HepG2 (cell line): ENCODE measurements around the gene DNTTIP2. TPM values are rescaled to one million over a fixed set of nuclear protein-coding genes. Genes with fewer than 3 reads are reported as not detected.

Experiments
- AKAP8 ChIP-seq: sonication (generic); formaldehyde crosslinking; IDR thresholded peaks from 2 replicates; pipeline ENCODE4 v1.5.1; 2020; ENCODE audit warnings: mild to moderate bottlenecking, missing genetic modification reagents
- ARID2 ChIP-seq: sonication (generic); formaldehyde crosslinking; IDR thresholded peaks from 2 replicates; pipeline ENCODE4 v1.8.1; 2022; ENCODE audit warnings: mild to moderate bottlenecking, missing genetic modification reagents, borderline replicate concordance
- GABPB1 ChIP-seq: IDR thresholded peaks from 2 replicates; pipeline ENCODE4 v1.6.1; 2016; ENCODE audit warnings: mild to moderate bottlenecking, missing genetic modification reagents, moderate library complexity, missing compliant biosample characterization
- GLMP ChIP-seq: sonication (generic); formaldehyde crosslinking; IDR thresholded peaks from 2 replicates; pipeline ENCODE4 v1.9.0; 2021; ENCODE audit warnings: missing genetic modification reagents, mild to moderate bottlenecking, borderline replicate concordance
- HNRNPL ChIP-seq: fragments of 200-400 bp; formaldehyde crosslinking; IDR thresholded peaks from 2 replicates; pipeline ENCODE4 v1.6.1; 2017; ENCODE audit warnings: mild to moderate bottlenecking, low read depth, low read length
- LCORL ChIP-seq, 2 experiments: fragments of 450-650 bp in 1 of 2; sonication (generic) in 1 of 2; formaldehyde crosslinking in 1 of 2; IDR thresholded peaks; 2 replicates each; pipeline versions ENCODE4 v1.5.0 to v1.6.1; 2017 to 2020; ENCODE audit warnings: antibody characterized with exemption in 1 of 2, missing genetic modification reagents in 1 of 2
- SMAD1 ChIP-seq: sonication (generic); formaldehyde crosslinking; IDR thresholded peaks from 2 replicates; pipeline ENCODE4 v1.4.0; 2020; ENCODE audit warnings: missing genetic modification reagents, low read depth, mild to moderate bottlenecking, borderline replicate concordance
- TEAD3 ChIP-seq: optimal IDR thresholded peaks from 2 replicates; pipeline ENCODE3; 2016; ENCODE audit warnings: borderline replicate concordance
- ZNF282 ChIP-seq: fragments of 450-650 bp; IDR thresholded peaks from 2 replicates; pipeline ENCODE4 v1.6.1; 2018; ENCODE audit not compliant: partially characterized antibody
- ZNF550 ChIP-seq: sonication (generic); formaldehyde crosslinking; IDR thresholded peaks from 2 replicates; pipeline ENCODE4 v1.4.0; 2020; ENCODE audit warnings: mild to moderate bottlenecking, missing genetic modification reagents, borderline replicate concordance
- ZNF570 ChIP-seq: sonication (generic); formaldehyde crosslinking; IDR thresholded peaks from 2 replicates; pipeline ENCODE4 v1.4.0; 2020; ENCODE audit warnings: mild to moderate bottlenecking, missing genetic modification reagents, borderline replicate concordance
- ZNF782 ChIP-seq: sonication (generic); formaldehyde crosslinking; IDR thresholded peaks from 2 replicates; pipeline ENCODE4 v1.4.0; 2020; ENCODE audit warnings: missing genetic modification reagents, mild to moderate bottlenecking, borderline replicate concordance
- polyA plus RNA-seq, 8 experiments: library from polyadenylated mRNA; depleted of rRNA in 3 of 8; stranded (reverse) in 7 of 8; unstranded in 1 of 8; fragments of >200 nt; fragmentation: Illumina TruSeq in 4 of 8; extraction: Trizol in 4 of 8; gene quantifications; 2 replicates each; pipeline versions ENCODE4 v1.2.1 to v1.2.3, GENCODE V29; 2011 to 2016; ENCODE audit warnings: low read depth in 4 of 8, missing spikeins in 1 of 8, mixed read lengths in 1 of 8; ENCODE audit not compliant: insufficient read depth in 1 of 8
- total RNA-seq, 5 experiments: library from RNA; depleted of rRNA; stranded (reverse); fragments of >200 nt; fragmentation: Illumina TruSeq; extraction: Trizol; gene quantifications; 2 replicates each; pipeline ENCODE4 v1.2.3, GENCODE V29; 2016; ENCODE audit warnings: low read depth in 1 of 5
- TF ChIP-seq, protein P1 (sequence below): fragments of 450-650 bp; IDR thresholded peaks from 2 replicates; pipeline ENCODE4 v1.6.1; 2016
- TF ChIP-seq, protein P2 (sequence below): sonication (generic); formaldehyde crosslinking; IDR thresholded peaks from 2 replicates; pipeline ENCODE4 v1.5.0; 2020; ENCODE audit warnings: mild to moderate bottlenecking, missing genetic modification reagents, borderline replicate concordance
- TF ChIP-seq, protein P3 (sequence below): IDR thresholded peaks from 2 replicates; pipeline ENCODE4 v1.6.1; 2016; ENCODE audit warnings: missing compliant biosample characterization, missing genetic modification reagents, borderline replicate concordance
- TF ChIP-seq, protein P4 (sequence below): sonication (generic); formaldehyde crosslinking; IDR thresholded peaks from 2 replicates; pipeline ENCODE4 v1.5.0; 2020; ENCODE audit warnings: missing genetic modification reagents
- TF ChIP-seq, protein P5 (sequence below): sonication (generic); formaldehyde crosslinking; IDR thresholded peaks from 2 replicates; pipeline ENCODE4 v1.8.1; 2022; ENCODE audit warnings: mild to moderate bottlenecking, missing genetic modification reagents

The DNTTIP2 gene
- total and polyA plus RNA-seq, 2 of the 13 experiments (the other 11 are each of a cell fraction or from before 2014, with no cell fraction given): 11.4 to 63.3 TPM

DNA sequence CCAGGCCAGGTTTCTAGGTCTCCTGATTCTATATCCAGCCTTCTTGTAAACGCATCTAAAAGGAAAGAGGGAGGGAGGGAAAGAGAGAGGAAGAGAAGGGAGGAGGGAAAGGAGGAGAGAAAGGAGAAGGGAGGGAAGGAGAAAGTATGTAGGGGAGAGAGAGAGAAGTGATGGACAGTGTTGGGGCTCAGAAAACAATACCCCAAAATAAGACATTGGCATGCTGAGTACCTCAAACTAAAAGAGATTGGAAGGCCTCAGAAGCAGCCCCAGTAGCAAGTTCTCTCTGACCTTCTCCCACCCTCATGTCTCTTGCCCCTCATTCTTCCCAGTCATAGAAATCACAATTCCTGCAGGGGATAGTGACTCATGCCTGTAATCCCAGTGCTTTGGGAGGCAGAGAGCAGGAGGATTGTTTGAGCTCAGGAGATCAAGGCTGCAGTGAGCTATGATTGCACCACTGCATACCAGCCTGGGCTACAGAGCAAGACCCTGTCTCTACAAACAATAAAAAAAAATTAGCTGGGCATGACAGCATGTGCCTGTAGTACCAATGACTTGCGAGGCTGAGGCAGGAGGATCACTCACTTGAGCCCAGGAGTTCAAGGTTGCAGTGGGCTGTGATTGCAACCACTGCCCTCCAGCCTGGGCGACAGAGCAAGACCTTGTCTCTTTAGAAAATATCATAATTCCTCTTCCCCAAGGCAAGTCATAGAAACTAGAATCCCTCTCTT is 51.2 kb downstream of the DNTTIP2 start (continued):
- TF ChIP-seq SMAD1 (CRISPR knock-in tag): no peak
- TF ChIP-seq HNRNPL: no peak
- TF ChIP-seq ZNF570 (CRISPR knock-in tag): no peak
- no peak for TF ChIP-seq ZNF782 (CRISPR knock-in tag)
- TF ChIP-seq, protein P1, sequence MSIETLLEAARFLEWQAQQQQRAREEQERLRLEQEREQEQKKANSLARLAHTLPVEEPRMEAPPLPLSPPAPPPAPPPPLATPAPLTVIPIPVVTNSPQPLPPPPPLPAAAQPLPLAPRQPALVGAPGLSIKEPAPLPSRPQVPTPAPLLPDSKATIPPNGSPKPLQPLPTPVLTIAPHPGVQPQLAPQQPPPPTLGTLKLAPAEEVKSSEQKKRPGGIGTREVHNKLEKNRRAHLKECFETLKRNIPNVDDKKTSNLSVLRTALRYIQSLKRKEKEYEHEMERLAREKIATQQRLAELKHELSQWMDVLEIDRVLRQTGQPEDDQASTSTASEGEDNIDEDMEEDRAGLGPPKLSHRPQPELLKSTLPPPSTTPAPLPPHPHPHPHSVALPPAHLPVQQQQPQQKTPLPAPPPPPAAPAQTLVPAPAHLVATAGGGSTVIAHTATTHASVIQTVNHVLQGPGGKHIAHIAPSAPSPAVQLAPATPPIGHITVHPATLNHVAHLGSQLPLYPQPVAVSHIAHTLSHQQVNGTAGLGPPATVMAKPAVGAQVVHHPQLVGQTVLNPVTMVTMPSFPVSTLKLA: peak; percentile 46; the same call in 1 of the 2 replicates
- TF ChIP-seq ARID2 (CRISPR knock-in tag): peak; percentile 57; the same call in 1 of the 2 replicates
- no peak for TF ChIP-seq ZNF282
- TF ChIP-seq, protein P2, sequence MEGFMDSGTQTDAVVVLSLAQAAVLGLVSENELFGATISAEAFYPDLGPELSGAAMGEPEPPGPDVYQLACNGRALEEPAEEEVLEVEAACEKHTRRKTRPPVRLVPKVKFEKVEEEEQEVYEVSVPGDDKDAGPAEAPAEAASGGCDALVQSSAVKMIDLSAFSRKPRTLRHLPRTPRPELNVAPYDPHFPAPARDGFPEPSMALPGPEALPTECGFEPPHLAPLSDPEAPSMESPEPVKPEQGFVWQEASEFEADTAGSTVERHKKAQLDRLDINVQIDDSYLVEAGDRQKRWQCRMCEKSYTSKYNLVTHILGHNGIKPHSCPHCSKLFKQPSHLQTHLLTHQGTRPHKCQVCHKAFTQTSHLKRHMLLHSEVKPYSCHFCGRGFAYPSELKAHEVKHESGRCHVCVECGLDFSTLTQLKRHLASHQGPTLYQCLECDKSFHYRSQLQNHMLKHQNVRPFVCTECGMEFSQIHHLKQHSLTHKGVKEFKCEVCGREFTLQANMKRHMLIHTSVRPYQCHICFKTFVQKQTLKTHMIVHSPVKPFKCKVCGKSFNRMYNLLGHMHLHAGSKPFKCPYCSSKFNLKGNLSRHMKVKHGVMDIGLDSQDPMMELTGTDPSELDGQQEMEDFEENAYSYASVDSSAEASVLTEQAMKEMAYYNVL (CRISPR knock-in tag): peak; percentile 71; the same call in 1 of the 2 replicates
- TF ChIP-seq TEAD3: peak; percentile 99
- TF ChIP-seq ZNF550 (CRISPR knock-in tag): no peak
- TF ChIP-seq GLMP: no peak
- no peak for TF ChIP-seq LCORL (IDR thresholded peaks at IDR 0.05)
- no peak for TF ChIP-seq LCORL (CRISPR knock-in tag; IDR thresholded peaks at IDR 0.05)
- TF ChIP-seq AKAP8 (CRISPR knock-in tag): 0 out of 2 replicates have a peak, but pooled peaks have one; percentile 35
- TF ChIP-seq, protein P3, sequence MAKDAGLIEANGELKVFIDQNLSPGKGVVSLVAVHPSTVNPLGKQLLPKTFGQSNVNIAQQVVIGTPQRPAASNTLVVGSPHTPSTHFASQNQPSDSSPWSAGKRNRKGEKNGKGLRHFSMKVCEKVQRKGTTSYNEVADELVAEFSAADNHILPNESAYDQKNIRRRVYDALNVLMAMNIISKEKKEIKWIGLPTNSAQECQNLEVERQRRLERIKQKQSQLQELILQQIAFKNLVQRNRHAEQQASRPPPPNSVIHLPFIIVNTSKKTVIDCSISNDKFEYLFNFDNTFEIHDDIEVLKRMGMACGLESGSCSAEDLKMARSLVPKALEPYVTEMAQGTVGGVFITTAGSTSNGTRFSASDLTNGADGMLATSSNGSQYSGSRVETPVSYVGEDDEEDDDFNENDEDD (CRISPR knock-in tag): 0 out of 2 replicates have a peak, but pooled peaks have one; percentile 52
- TF ChIP-seq, protein P4, sequence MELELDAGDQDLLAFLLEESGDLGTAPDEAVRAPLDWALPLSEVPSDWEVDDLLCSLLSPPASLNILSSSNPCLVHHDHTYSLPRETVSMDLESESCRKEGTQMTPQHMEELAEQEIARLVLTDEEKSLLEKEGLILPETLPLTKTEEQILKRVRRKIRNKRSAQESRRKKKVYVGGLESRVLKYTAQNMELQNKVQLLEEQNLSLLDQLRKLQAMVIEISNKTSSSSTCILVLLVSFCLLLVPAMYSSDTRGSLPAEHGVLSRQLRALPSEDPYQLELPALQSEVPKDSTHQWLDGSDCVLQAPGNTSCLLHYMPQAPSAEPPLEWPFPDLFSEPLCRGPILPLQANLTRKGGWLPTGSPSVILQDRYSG: no peak
- TF ChIP-seq, protein P5, sequence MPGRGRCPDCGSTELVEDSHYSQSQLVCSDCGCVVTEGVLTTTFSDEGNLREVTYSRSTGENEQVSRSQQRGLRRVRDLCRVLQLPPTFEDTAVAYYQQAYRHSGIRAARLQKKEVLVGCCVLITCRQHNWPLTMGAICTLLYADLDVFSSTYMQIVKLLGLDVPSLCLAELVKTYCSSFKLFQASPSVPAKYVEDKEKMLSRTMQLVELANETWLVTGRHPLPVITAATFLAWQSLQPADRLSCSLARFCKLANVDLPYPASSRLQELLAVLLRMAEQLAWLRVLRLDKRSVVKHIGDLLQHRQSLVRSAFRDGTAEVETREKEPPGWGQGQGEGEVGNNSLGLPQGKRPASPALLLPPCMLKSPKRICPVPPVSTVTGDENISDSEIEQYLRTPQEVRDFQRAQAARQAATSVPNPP: no peak; the same call in 1 of the 2 replicates
- peak; percentile 30; the same call in 1 of the 2 replicates for TF ChIP-seq GABPB1
